Vagina (tissue), 2 donors: Measurements from ENCODE around the gene PHC2. TPM values are rescaled to one million over a fixed set of nuclear protein-coding genes. Genes with fewer than 3 reads are reported as not detected.

Experiments used
- DNase-seq, 2 donors: peaks; one replicate each; pipeline ENCODE4 v3.0.0-alpha.2; 2017; ENCODE audit errors: extremely low spot score in 2 of 2
- H3K27ac ChIP-seq: fragments of 200-600 bp; sonication (generic); one replicate; pipeline ENCODE4 v1.5.1; 2019
- H3K27me3 ChIP-seq: fragments of 200-600 bp; sonication (generic); one replicate; pipeline ENCODE4 v1.5.1; 2019
- H3K36me3 ChIP-seq, 2 donors: fragments of 200-600 bp; sonication (generic); one replicate each; pipeline ENCODE4 v1.5.1; 2017 to 2019
- H3K4me1 ChIP-seq: fragments of 200-600 bp; sonication (generic); one replicate; pipeline ENCODE4 v1.5.1; 2019
- H3K4me3 ChIP-seq, 2 donors: fragments of 200-600 bp; sonication (generic); 1 replicate in 1 of 2; 2 replicates in 1 of 2; pipeline ENCODE4 v1.5.1; 2016 to 2019
- H3K9me3 ChIP-seq: fragments of 200-600 bp; sonication (generic); one replicate; pipeline ENCODE4 v1.5.1; 2019
- CTCF ChIP-seq, 3 experiments: fragments of 450-650 bp in 2 of 3; fragments of 200-600 bp in 1 of 3; sonication (generic) in 1 of 3; IDR thresholded peaks; one replicate each; pipeline ENCODE4 v1.5.1; 2017 to 2019; ENCODE audit warnings: antibody characterized with exemption in 3 of 3, mild to moderate bottlenecking in 2 of 3, moderate library complexity in 2 of 3
- POLR2A ChIP-seq, 2 donors: fragments of 450-650 bp; IDR thresholded peaks; one replicate each; pipeline ENCODE4 v1.6.1; 2017; ENCODE audit warnings: antibody characterized with exemption in 2 of 2, mild to moderate bottlenecking in 2 of 2, moderate library complexity in 2 of 2
- POLR2AphosphoS5 ChIP-seq, 2 donors: sonication (generic); formaldehyde crosslinking; IDR thresholded peaks; one replicate each; pipeline ENCODE4 v1.9.0; 2017; ENCODE audit warnings: antibody characterized with exemption in 2 of 2, mild to moderate bottlenecking in 2 of 2, low read depth in 1 of 2; ENCODE audit not compliant: insufficient read depth in 1 of 2
- intact Hi-C: fragments of 100-400 bp; cut with DNase I; formaldehyde crosslinking; loops from one replicate; pipeline ENCODE4 v1.15.1; 2023
- total RNA-seq: library from RNA; depleted of rRNA; stranded (reverse); fragments of >200 nt; gene quantifications from one replicate; pipeline ENCODE4 v1.2.3, GENCODE V29; 2016

Gene PHC2
- total RNA-seq, 1 donor from 2014 or later, result 97.2 TPM

DNA sequence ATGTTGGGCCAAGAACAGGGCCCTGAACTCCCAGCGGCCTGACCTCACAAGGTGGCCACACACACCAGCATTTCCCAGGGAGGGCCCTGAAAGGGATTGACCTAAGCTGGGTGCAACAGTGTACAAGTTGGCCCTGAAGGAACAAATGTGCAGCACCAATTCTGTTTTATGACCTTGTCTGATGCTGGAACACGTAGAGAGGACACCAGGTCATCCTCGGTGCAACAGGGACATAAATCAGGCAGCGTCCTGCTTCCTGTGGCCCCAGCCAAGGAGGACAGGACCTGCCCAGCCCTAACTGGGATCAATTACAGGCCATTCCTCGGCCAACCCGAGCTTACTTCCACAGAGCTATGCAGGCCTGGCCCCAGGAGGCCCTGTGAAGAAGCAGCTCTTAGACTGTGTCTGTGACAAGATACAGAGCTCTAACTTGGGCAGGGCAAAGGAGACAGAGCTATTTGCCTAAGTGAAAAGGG is 12.8 kb upstream of the PHC2 start:
- no peak for TF ChIP-seq POLR2A (IDR thresholded peaks at IDR 0.05)
- no peak for TF ChIP-seq POLR2AphosphoS5 (IDR thresholded peaks at IDR 0.05; ENCODE audit: insufficient read depth in 1 of 2, low read depth in 1 of 2)
- no peak for TF ChIP-seq CTCF (IDR thresholded peaks at IDR 0.05)
- intact Hi-C loops, result no loop called here
- Histone ChIP-seq H3K4me1 (no peaks in the 10 kb centered on the region), H3K27me3 (no peaks in the 10 kb centered on the region), H3K4me3 (no peak overlapping the region), H3K36me3 (no peaks in the 10 kb centered on the region), H3K9me3 (no peaks in the 10 kb centered on the region), H3K27ac (no peak overlapping the region)
- DNase-seq, result no peak

- TF ChIP-seq CTCF (IDR thresholded peaks at IDR 0.05) (no peak), POLR2AphosphoS5 (IDR thresholded peaks at IDR 0.05; ENCODE audit: insufficient read depth in 1 of 2, low read depth in 1 of 2) (no peak), POLR2A (IDR thresholded peaks at IDR 0.05) (no peak)
- Histone ChIP-seq H3K27ac (no peak overlapping the region), H3K27me3 (no peaks in the 10 kb centered on the region), H3K4me3 (no peak overlapping the region), H3K36me3 (no peaks in the 10 kb centered on the region), H3K9me3 (no peaks in the 10 kb centered on the region), H3K4me1 (no peaks in the 10 kb centered on the region)
- no peak for DNase-seq
- intact Hi-C loops, result no loop called here
These were observed 12.3 kb upstream of the PHC2 start for GRCh38 chr1:33443080-33443704.

GRCh38 chr1:33442141-33442540 is 11.2 kb upstream of the PHC2 start:
- intact Hi-C loops, result no loop called here
- H3K9me3 ChIP-seq, result no peaks in the 10 kb centered on the region
- H3K27me3 ChIP-seq, result no peaks in the 10 kb centered on the region
- DNase-seq, result no peak
- no peaks in the 10 kb centered on the region for H3K4me1 ChIP-seq
- no peak overlapping the region for H3K27ac ChIP-seq
- H3K4me3 ChIP-seq, result no peak overlapping the region
- no peak for TF ChIP-seq CTCF (IDR thresholded peaks at IDR 0.05)
- TF ChIP-seq POLR2AphosphoS5 (IDR thresholded peaks at IDR 0.05; ENCODE audit: insufficient read depth in 1 of 2, low read depth in 1 of 2), result no peak
- no peak for TF ChIP-seq POLR2A (IDR thresholded peaks at IDR 0.05)
- no peaks in the 10 kb centered on the region for H3K36me3 ChIP-seq

GRCh38 chr1:33441088-33441745 is 10.3 kb upstream of the PHC2 start:
- Histone ChIP-seq H3K36me3 (no peaks in the 10 kb centered on the region), H3K4me1 (no peaks in the 10 kb centered on the region), H3K9me3 (no peaks in the 10 kb centered on the region), H3K27me3 (no peaks in the 10 kb centered on the region), H3K4me3 (no peak overlapping the region), H3K27ac (no peak overlapping the region)
- DNase-seq, result no peak
- intact Hi-C loops, result no loop called here
- TF ChIP-seq POLR2AphosphoS5 (IDR thresholded peaks at IDR 0.05; ENCODE audit: insufficient read depth in 1 of 2, low read depth in 1 of 2) (no peak), POLR2A (IDR thresholded peaks at IDR 0.05) (no peak), CTCF (IDR thresholded peaks at IDR 0.05) (no peak)

GRCh38 chr1:33439662-33440061 is 8.8 kb upstream of the PHC2 start:
- Histone ChIP-seq H3K9me3 (no peaks in the 10 kb centered on the region), H3K27ac (no peak overlapping the region), H3K27me3 (no peaks in the 10 kb centered on the region), H3K36me3 (no peaks in the 10 kb centered on the region), H3K4me3 (no peak overlapping the region), H3K4me1 (peaks cover 6% of the 10 kb centered on the region)
- no peak for DNase-seq
- intact Hi-C loops, result no loop called here
- TF ChIP-seq POLR2A (IDR thresholded peaks at IDR 0.05) (no peak), CTCF (IDR thresholded peaks at IDR 0.05) (no peak), POLR2AphosphoS5 (IDR thresholded peaks at IDR 0.05; ENCODE audit: insufficient read depth in 1 of 2, low read depth in 1 of 2) (no peak)
